Measurements from ENCODE around the gene SLC22A23. TPM values are rescaled to one million over a fixed set of nuclear protein-coding genes. Genes with fewer than 3 reads are reported as not detected.

The SLC22A23 gene
- total and polyA plus RNA-seq, 2 experiments from 2014 or later, result 6.1 to 38.3 TPM

GRCh38 chr6:3482869-3483268 is 26.0 kb upstream of the SLC22A23 start (continued):
- TF ChIP-seq ZNF114 (CRISPR knock-in tag; IDR thresholded peaks at IDR 0.05) (no peak), NANOG (IDR thresholded peaks at IDR 0.05; ENCODE audit: borderline replicate concordance) (no peak), ZNF331 (CRISPR knock-in tag; IDR thresholded peaks at IDR 0.05; ENCODE audit: low read depth) (no peak), EZH2 (IDR thresholded peaks at IDR 0.05; ENCODE audit: low read depth, unreplicated experiment) (no peak), POLR2AphosphoS5 (IDR thresholded peaks at IDR 0.05; ENCODE audit: low read depth) (no peak), REST (IDR thresholded peaks at IDR 0.05; ENCODE audit: unreplicated experiment) (no peak), CTCF (conservative IDR thresholded peaks at IDR 0.05; ENCODE audit: low read depth in 2 of 2) (no peak), STAT1 (IDR thresholded peaks at IDR 0.05; ENCODE audit: unreplicated experiment) (no peak), ETS1 (IDR thresholded peaks at IDR 0.05) (no peak), CREB1 (CRISPR knock-in tag; IDR thresholded peaks at IDR 0.05; ENCODE audit: low read depth) (no peak)

- no peak overlapping the region for H3K4me2 ChIP-seq
- H3K4me3 ChIP-seq, result no peak overlapping the region
- peaks cover 10% of the 10 kb centered on the region; the same call in 1 of the 2 replicates for H3K4me1 ChIP-seq (ENCODE audit: insufficient read depth)
- Mint-ChIP-seq H3K9me3 (peaks cover 21% of the 10 kb centered on the region), H3K4me1 (peaks cover 25% of the 10 kb centered on the region), H3K27me3 (ENCODE audit: insufficient read depth, low read depth, poor library complexity) (peaks cover 14% of the 10 kb centered on the region), H3K36me3 (ENCODE audit: low read depth) (peaks cover 16% of the 10 kb centered on the region), H3K4me3 (no peak overlapping the region), H3K27ac (no peak overlapping the region)
- no peaks in the 10 kb centered on the region for H3K79me2 ChIP-seq (replicated peaks; ENCODE audit: insufficient read depth)
- 0 out of 2 replicates have a peak, but pooled peaks cover 8% of the 10 kb centered on the region for H3K9me2 ChIP-seq (ENCODE audit: insufficient read depth)
- H3K36me3 ChIP-seq (ENCODE audit: insufficient read depth), result peaks cover 3% of the 10 kb centered on the region; the same call in 1 of the 2 replicates
- ATAC-seq (no peak), DNase-seq (ENCODE audit: low spot score) (no peak)
- H3F3A ChIP-seq (replicated peaks; ENCODE audit: low read depth), result no peaks in the 10 kb centered on the region
- H2AFZ ChIP-seq, result no peak overlapping the region
- H4K20me1 ChIP-seq (replicated peaks; ENCODE audit: insufficient read depth), result no peaks in the 10 kb centered on the region
- H3K27ac ChIP-seq (ENCODE audit: low read depth), result no peak overlapping the region
- no peaks in the 10 kb centered on the region for H3K27me3 ChIP-seq (ENCODE audit: insufficient read depth)
- TF ChIP-seq ZNF331 (CRISPR knock-in tag; IDR thresholded peaks at IDR 0.05; ENCODE audit: low read depth) (no peak), ZNF462 (CRISPR knock-in tag; IDR thresholded peaks at IDR 0.05) (no peak), ZNF114 (CRISPR knock-in tag; IDR thresholded peaks at IDR 0.05) (no peak), JUNB (IDR thresholded peaks at IDR 0.05; ENCODE audit: unreplicated experiment) (no peak), NANOG (IDR thresholded peaks at IDR 0.05; ENCODE audit: borderline replicate concordance) (no peak), EZH2phosphoT487 (IDR thresholded peaks at IDR 0.05; ENCODE audit: unreplicated experiment) (no peak)
Observed at GRCh38 chr6:3481640-3482039, 24.8 kb upstream of the SLC22A23 start.
